OCI-LY1 (cell line): ENCODE data around the gene CD81.

Source experiments
- H2AFZ ChIP-seq: fragments of 200-600 bp; sonication (generic), shearing (Covaris generic); 2 replicates; pipeline ENCODE4 v1.6.0; 2014; ENCODE audit warnings: antibody characterized with exemption, mild to moderate bottlenecking, low read length
- H3F3A ChIP-seq: fragments of 200-600 bp; sonication (generic), shearing (Covaris generic); 2 replicates; pipeline ENCODE4 v1.6.0; 2014; ENCODE audit warnings: mild to moderate bottlenecking, antibody characterized with exemption, low read length, moderate library complexity; ENCODE audit not compliant: insufficient read depth
- H3K27ac ChIP-seq: fragments of 200-600 bp; sonication (generic); 2 replicates; pipeline ENCODE4 v1.5.1; 2014; ENCODE audit warnings: low read length, mixed run types, mild to moderate bottlenecking, low read depth; ENCODE audit not compliant: poor library complexity, severe bottlenecking
- H3K27me3 ChIP-seq: fragments of 200-600 bp; sonication (generic); 2 replicates; pipeline ENCODE4 v1.6.0; 2014; ENCODE audit warnings: antibody characterized with exemption, mild to moderate bottlenecking, low read length, moderate library complexity; ENCODE audit not compliant: insufficient read depth
- H3K36me3 ChIP-seq: fragments of 200-600 bp; sonication (generic); 2 replicates; pipeline ENCODE4 v1.6.1; 2014; ENCODE audit warnings: mild to moderate bottlenecking, antibody characterized with exemption, low read length, moderate library complexity, mixed read lengths; ENCODE audit not compliant: insufficient read depth
- H3K4me1 ChIP-seq: fragments of 200-600 bp; sonication (generic); 2 replicates; pipeline ENCODE4 v1.5.1; 2014; ENCODE audit warnings: mild to moderate bottlenecking, low read length, moderate library complexity; ENCODE audit not compliant: insufficient read depth, severe bottlenecking
- H3K4me2 ChIP-seq: fragments of 200-600 bp; sonication (generic), shearing (Covaris generic); 2 replicates; pipeline ENCODE4 v1.6.1; 2014; ENCODE audit warnings: low read length
- H3K4me3 ChIP-seq: fragments of 200-600 bp; sonication (generic); 2 replicates; pipeline ENCODE4 v1.5.1; 2014; ENCODE audit warnings: low read length, low read depth, mild to moderate bottlenecking, mixed read lengths; ENCODE audit not compliant: poor library complexity, severe bottlenecking
- H3K79me2 ChIP-seq: fragments of 200-600 bp; shearing (Covaris generic); 2 replicates; pipeline ENCODE4 v1.6.1; 2016; ENCODE audit warnings: mixed run types, low read length, mixed read lengths; ENCODE audit not compliant: insufficient read depth
- H3K9ac ChIP-seq: fragments of 200-600 bp; sonication (generic), shearing (Covaris generic); 2 replicates; pipeline ENCODE4 v1.6.1; 2014; ENCODE audit warnings: mild to moderate bottlenecking, low read length, mixed read lengths
- H3K9me2 ChIP-seq: fragments of 200-600 bp; sonication (generic), shearing (Covaris generic); 2 replicates; pipeline ENCODE4 v1.6.1; 2014; ENCODE audit warnings: low read depth, mild to moderate bottlenecking, low read length, mixed read lengths
- H3K9me3 ChIP-seq: fragments of 200-600 bp; shearing (Covaris generic); 2 replicates; pipeline ENCODE4 v1.6.1; 2014; ENCODE audit warnings: low read length, mixed read lengths
- H4K20me1 ChIP-seq: fragments of 200-600 bp; sonication (generic), shearing (Covaris generic); 2 replicates; pipeline ENCODE4 v1.6.0; 2016; ENCODE audit warnings: mild to moderate bottlenecking, low read length; ENCODE audit not compliant: insufficient read depth
- EZH2 ChIP-seq: fragments of 200-600 bp; sonication (generic), shearing (Covaris generic); IDR thresholded peaks from 2 replicates; pipeline ENCODE4 v1.8.0; 2017; ENCODE audit warnings: borderline replicate concordance, mixed run types, mild to moderate bottlenecking, antibody characterized with exemption, low read length, moderate library complexity, mixed read lengths
- TF ChIP-seq, protein P1 (sequence below): fragments of 200-600 bp; sonication (generic), shearing (Covaris generic); IDR thresholded peaks from 2 replicates; pipeline ENCODE4 v1.5.1; 2017; ENCODE audit warnings: mild to moderate bottlenecking, antibody characterized with exemption, low read length, moderate library complexity, mixed read lengths

Gene CD81

DNA sequence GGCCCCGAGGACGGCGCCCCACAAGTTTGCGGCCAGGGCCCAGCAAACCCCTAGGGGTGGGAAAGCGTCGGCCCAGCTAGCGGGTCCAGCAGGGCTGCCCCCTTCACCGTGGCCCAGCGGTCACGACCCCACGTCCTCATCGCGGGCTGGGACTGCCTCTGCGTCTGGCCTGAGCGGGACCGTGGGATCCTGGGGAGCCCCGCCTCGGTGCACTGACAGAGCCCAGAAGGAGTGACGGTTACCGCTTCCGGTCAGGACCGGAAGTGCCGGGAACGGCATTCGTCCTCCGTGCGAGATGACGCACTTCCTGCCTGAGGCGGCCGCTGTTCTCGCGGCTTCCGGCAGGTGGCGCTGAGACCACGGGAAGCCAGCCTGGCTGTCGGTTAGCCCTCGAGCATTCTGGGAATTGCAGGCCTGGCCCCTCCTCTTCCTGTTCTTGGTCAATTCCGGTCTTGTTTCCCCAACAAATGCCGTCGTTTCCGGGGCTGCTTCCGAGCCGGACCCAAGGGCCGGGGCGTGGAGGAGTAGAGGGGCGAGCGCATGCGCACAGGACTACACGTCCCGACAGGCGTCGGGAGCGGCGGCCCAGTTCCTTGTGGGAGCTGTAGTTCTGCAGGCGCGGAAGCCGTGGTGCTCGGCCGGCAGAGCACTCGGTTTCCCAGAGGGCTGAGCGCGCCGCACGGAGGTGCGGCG lies 23.1 kb downstream of the CD81 start, which contains the start of gene TSSC4:
TSS of gene TSSC4 (plus strand) at position 682 of the 693 bp plus-strand sequence. CDS start 1,884 bp downstream, outside the sequence.
- Histone ChIP-seq H3K9ac (peak within 1 kb of the TSS; percentile 95), H2AFZ (no peak within 1 kb of the TSS), H3K36me3 (peaks cover 45% of the 10 kb centered on the region)

DNA sequence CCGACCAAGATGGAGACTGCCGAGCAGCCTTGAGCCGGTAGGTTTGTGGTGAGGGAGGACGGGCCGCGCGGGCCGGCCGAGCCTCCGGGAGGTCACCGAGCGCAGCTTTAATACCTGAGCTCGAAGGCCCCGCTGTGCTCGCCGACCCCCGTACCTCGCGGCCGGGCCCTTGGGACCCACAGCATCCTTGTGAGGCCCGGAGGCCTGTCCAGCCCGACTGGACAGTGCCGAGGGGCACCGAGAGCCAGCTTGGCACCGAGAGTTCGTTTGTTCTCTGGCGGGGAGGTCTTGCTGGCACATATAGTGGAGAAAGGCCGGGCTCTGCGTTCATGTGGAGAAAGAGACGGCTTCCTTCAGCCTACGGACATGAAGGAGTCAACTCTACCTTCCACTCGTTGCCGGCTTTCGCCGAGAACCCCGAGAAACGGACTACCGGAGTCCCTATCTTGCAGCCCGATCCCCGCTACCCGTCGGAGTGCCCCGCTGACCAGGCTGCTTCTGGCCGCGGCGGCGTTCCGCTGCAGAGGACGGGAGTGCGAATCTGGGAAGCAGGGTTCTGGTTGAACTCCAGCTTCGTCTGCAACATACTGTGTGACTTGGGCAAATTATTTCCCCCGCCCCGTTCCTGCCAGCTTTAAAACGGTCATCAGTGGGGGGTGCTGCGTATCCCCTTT lies 23.8 kb downstream of the CD81 start:
- H3K27ac ChIP-seq: peak overlapping the region; percentile 22
- peaks cover 38% of the 10 kb centered on the region for H3K36me3 ChIP-seq
- H3K9me2 ChIP-seq: no peaks in the 10 kb centered on the region
- H2AFZ ChIP-seq: no peak overlapping the region
- peak overlapping the region; percentile 86 for H3K4me3 ChIP-seq
- TF ChIP-seq, protein P1, sequence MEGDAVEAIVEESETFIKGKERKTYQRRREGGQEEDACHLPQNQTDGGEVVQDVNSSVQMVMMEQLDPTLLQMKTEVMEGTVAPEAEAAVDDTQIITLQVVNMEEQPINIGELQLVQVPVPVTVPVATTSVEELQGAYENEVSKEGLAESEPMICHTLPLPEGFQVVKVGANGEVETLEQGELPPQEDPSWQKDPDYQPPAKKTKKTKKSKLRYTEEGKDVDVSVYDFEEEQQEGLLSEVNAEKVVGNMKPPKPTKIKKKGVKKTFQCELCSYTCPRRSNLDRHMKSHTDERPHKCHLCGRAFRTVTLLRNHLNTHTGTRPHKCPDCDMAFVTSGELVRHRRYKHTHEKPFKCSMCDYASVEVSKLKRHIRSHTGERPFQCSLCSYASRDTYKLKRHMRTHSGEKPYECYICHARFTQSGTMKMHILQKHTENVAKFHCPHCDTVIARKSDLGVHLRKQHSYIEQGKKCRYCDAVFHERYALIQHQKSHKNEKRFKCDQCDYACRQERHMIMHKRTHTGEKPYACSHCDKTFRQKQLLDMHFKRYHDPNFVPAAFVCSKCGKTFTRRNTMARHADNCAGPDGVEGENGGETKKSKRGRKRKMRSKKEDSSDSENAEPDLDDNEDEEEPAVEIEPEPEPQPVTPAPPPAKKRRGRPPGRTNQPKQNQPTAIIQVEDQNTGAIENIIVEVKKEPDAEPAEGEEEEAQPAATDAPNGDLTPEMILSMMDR: no peak
- TF ChIP-seq EZH2: no peak
- H3K4me2 ChIP-seq: peak overlapping the region; percentile 79
- H3K79me2 ChIP-seq: no peaks in the 10 kb centered on the region
- H3F3A ChIP-seq: no peaks in the 10 kb centered on the region
- H3K9me3 ChIP-seq: no peaks in the 10 kb centered on the region
- H3K9ac ChIP-seq: peak overlapping the region; percentile 95
- peaks cover 21% of the 10 kb centered on the region for H3K4me1 ChIP-seq
- no peaks in the 10 kb centered on the region for H4K20me1 ChIP-seq
- no peaks in the 10 kb centered on the region for H3K27me3 ChIP-seq

More for the DNA sequence above, 23.1 kb downstream of the CD81 start, which contains the start of gene TSSC4:
- H3K9me3 ChIP-seq: no peaks in the 10 kb centered on the region
- H3K9me2 ChIP-seq: no peaks in the 10 kb centered on the region
- H3K4me1 ChIP-seq: peaks cover 21% of the 10 kb centered on the region
- peak within 1 kb of the TSS; percentile 86 for H3K4me3 ChIP-seq
- TF ChIP-seq, protein P1: peak; percentile 91
- no peak for TF ChIP-seq EZH2
- no peaks in the 10 kb centered on the region for H4K20me1 ChIP-seq
- H3K4me2 ChIP-seq: peak within 1 kb of the TSS; percentile 79
- no peaks in the 10 kb centered on the region for H3F3A ChIP-seq
- H3K27me3 ChIP-seq: no peaks in the 10 kb centered on the region
- H3K79me2 ChIP-seq: no peaks in the 10 kb centered on the region
- peak within 1 kb of the TSS; percentile 55 for H3K27ac ChIP-seq

DNA sequence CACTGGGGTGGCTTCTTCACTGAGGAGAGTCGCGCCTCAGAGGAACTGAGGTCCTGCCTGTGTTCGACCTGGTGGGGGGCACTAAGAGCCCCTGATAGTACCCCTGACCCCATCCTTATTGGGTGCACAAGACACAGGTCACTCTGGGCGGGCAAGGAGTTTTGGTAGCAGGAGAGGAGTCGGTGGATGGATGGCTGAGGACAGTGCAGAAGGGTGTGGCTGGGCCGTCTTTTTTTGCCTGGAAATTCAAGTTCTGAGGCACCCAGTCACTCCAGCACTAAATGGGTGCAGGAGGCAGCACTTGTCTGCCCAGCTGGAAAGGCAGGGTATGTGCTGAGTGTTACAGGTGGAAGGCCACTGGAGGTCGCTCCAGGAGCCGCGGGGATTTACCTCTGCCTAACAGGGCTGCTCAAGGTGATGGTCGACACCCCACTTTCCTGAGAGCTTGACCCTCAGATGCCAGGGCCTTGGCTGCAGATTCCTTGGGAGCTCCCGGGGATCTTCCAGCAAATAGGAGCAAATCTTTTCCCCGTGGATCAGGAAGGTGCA lies 24.4 kb downstream of the CD81 start:
- H3K4me3 ChIP-seq: peak overlapping the region; percentile 86
- no peaks in the 10 kb centered on the region for H3K9me3 ChIP-seq
- no peak overlapping the region for H2AFZ ChIP-seq
- H3K9me2 ChIP-seq: no peaks in the 10 kb centered on the region
- H3K4me2 ChIP-seq: peak overlapping the region; percentile 79
- no peaks in the 10 kb centered on the region for H4K20me1 ChIP-seq
- H3K9ac ChIP-seq: peak overlapping the region; percentile 95
- no peak overlapping the region for H3K27ac ChIP-seq
- TF ChIP-seq EZH2: no peak
- TF ChIP-seq, protein P1: peak; percentile 45
- peaks cover 21% of the 10 kb centered on the region for H3K4me1 ChIP-seq
- H3F3A ChIP-seq: no peaks in the 10 kb centered on the region
- H3K27me3 ChIP-seq: no peaks in the 10 kb centered on the region
- no peaks in the 10 kb centered on the region for H3K79me2 ChIP-seq
- peaks cover 32% of the 10 kb centered on the region for H3K36me3 ChIP-seq
